CD14-positive monocyte (primary cell): ENCODE measurements around the gene FAM3A. TPM values are rescaled to one million over a fixed set of nuclear protein-coding genes. Genes with fewer than 3 reads are reported as not detected.
A peak's percentile ranks its signal among the peaks of the same experiment; 100 is the strongest.

ENCODE experiments used
- DNase-seq, 3 donors: peaks; one replicate each; pipeline ENCODE4 v3.0.0-alpha.2; 2011 to 2022
- H2AFZ ChIP-seq: 2 replicates; pipeline ENCODE4 v1.6.0; 2012; ENCODE audit warnings: mild to moderate bottlenecking, low read depth, low read length, inconsistent platforms; ENCODE audit not compliant: insufficient read depth, poor library complexity, severe bottlenecking
- H3K27ac ChIP-seq, 2 donors: 1 replicate in 1 of 2; 2 replicates in 1 of 2; pipeline ENCODE4 v1.5.1; 2012 to 2013; ENCODE audit warnings: low read length in 2 of 2, control low read depth in 1 of 2, inconsistent platforms in 1 of 2, low read depth in 1 of 2, mild to moderate bottlenecking in 1 of 2
- H3K27me3 ChIP-seq, 2 donors: one replicate each; pipeline versions ENCODE4 v1.6.0 to v1.6.1; 2011 to 2013; ENCODE audit warnings: low read length in 2 of 2; ENCODE audit not compliant: control insufficient read depth in 2 of 2, insufficient read depth in 2 of 2
- H3K36me3 ChIP-seq, 2 donors: replicated peaks in 1 of 2; 1 replicate in 1 of 2; 2 replicates in 1 of 2; pipeline versions ENCODE4 v1.5.1 to v1.6.1; 2012 to 2013; ENCODE audit warnings: low read length in 2 of 2, control low read depth in 1 of 2, inconsistent platforms in 1 of 2, mild to moderate bottlenecking in 1 of 2; ENCODE audit not compliant: insufficient read depth in 2 of 2, control insufficient read depth in 1 of 2
- H3K4me1 ChIP-seq, 2 donors: 1 replicate in 1 of 2; 2 replicates in 1 of 2; pipeline versions ENCODE4 v1.5.1 to v1.6.1; 2012 to 2013; ENCODE audit warnings: low read length in 2 of 2, control low read depth in 1 of 2, inconsistent platforms in 1 of 2, mild to moderate bottlenecking in 1 of 2, moderate library complexity in 1 of 2; ENCODE audit not compliant: insufficient read depth in 2 of 2, control insufficient read depth in 1 of 2
- H3K4me2 ChIP-seq: replicated peaks from 2 replicates; pipeline ENCODE3; 2012; ENCODE audit warnings: low read length, moderate library complexity, mild to moderate bottlenecking; ENCODE audit not compliant: poor library complexity, severe bottlenecking; ENCODE audit errors: extremely low read depth
- H3K4me3 ChIP-seq, 3 experiments: fragments of 200-600 bp in 1 of 3; sonication (generic) in 1 of 3; replicated peaks in 1 of 3; 1 replicate in 2 of 3; 2 replicates in 1 of 3; pipeline ENCODE4 v1.5.1; 2011 to 2013; ENCODE audit warnings: low read length in 3 of 3, mild to moderate bottlenecking in 3 of 3, control low read depth in 2 of 3, low read depth in 2 of 3, inconsistent platforms in 1 of 3, moderate library complexity in 1 of 3
- H3K79me2 ChIP-seq: 2 replicates; pipeline ENCODE4 v1.6.0; 2012; ENCODE audit warnings: mild to moderate bottlenecking, control low read depth, inconsistent platforms, low read length, moderate library complexity; ENCODE audit not compliant: insufficient read depth
- H3K9ac ChIP-seq: 2 replicates; pipeline ENCODE4 v1.6.0; 2017; ENCODE audit warnings: low read length, mild to moderate bottlenecking; ENCODE audit not compliant: insufficient read depth, poor library complexity, severe bottlenecking
- H3K9me3 ChIP-seq, 2 donors: replicated peaks in 1 of 2; 1 replicate in 1 of 2; 2 replicates in 1 of 2; pipeline versions ENCODE4 v1.5.1 to v1.6.1; 2012 to 2013; ENCODE audit warnings: low read length in 2 of 2, control low read depth in 1 of 2; ENCODE audit not compliant: control insufficient read depth in 1 of 2, insufficient read depth in 1 of 2
- H4K20me1 ChIP-seq: 2 replicates; pipeline ENCODE4 v1.6.0; 2012; ENCODE audit warnings: mild to moderate bottlenecking, low read length, control low read depth, moderate library complexity; ENCODE audit not compliant: insufficient read depth
- H3K27ac Mint-ChIP-seq, 7 donors: one replicate each; pipeline ENCODE4 v1.8.0; 2020; ENCODE audit warnings: mild to moderate bottlenecking in 7 of 7, mixed read lengths in 7 of 7, moderate library complexity in 6 of 7, inconsistent platforms in 2 of 7
- H3K27me3 Mint-ChIP-seq, 3 donors: one replicate each; pipeline ENCODE4 v1.8.0; 2021 to 2022; ENCODE audit warnings: low read depth in 3 of 3, mild to moderate bottlenecking in 3 of 3, mixed read lengths in 3 of 3, moderate library complexity in 3 of 3, inconsistent platforms in 1 of 3
- H3K36me3 Mint-ChIP-seq, 2 donors: one replicate each; pipeline ENCODE4 v1.8.0; 2020; ENCODE audit warnings: mixed read lengths in 2 of 2, inconsistent platforms in 1 of 2, mild to moderate bottlenecking in 1 of 2
- H3K4me1 Mint-ChIP-seq: one replicate; pipeline ENCODE4 v1.8.0; 2020; ENCODE audit warnings: mild to moderate bottlenecking, mixed read lengths
- H3K4me3 Mint-ChIP-seq, 2 donors: one replicate each; pipeline ENCODE4 v1.8.0; 2020; ENCODE audit warnings: mild to moderate bottlenecking in 2 of 2, mixed read lengths in 2 of 2, moderate library complexity in 1 of 2
- H3K9me3 Mint-ChIP-seq, 7 donors: one replicate each; pipeline ENCODE4 v1.8.0; 2020 to 2022; ENCODE audit warnings: mixed read lengths in 7 of 7, mild to moderate bottlenecking in 6 of 7, moderate library complexity in 6 of 7, inconsistent platforms in 2 of 7
- CTCF ChIP-seq: fragments of 200-600 bp; IDR thresholded peaks from one replicate; pipeline ENCODE4 v1.8.0; 2022; ENCODE audit warnings: antibody characterized with exemption, mild to moderate bottlenecking
- whole genome bisulfite sequencing: methylation state at CpG from one replicate; pipeline ENCODE4 v1.1.5; 2013; ENCODE audit warnings: missing lambda C conversion rate; ENCODE audit not compliant: insufficient coverage; 5-methylcytosine and 5-hydroxymethylcytosine counted together
- intact Hi-C, 2 donors: fragments of 100-400 bp; cut with micrococcal nuclease; formaldehyde crosslinking; loops; one replicate each; pipeline versions ENCODE4 v1.15.0 to v1.15.1; 2023
- polyA plus RNA-seq, 3 donors: library from polyadenylated mRNA; depleted of rRNA in 1 of 3; unstranded in 2 of 3; stranded (reverse) in 1 of 3; fragments of 300-500 nt in 2 of 3; fragments of >200 nt in 1 of 3; fragmentation: Illumina TruSeq in 2 of 3; gene quantifications; 1 replicate in 2 of 3; 2 replicates in 1 of 3; pipeline ENCODE4 v1.2.3, GENCODE V29; 2012 to 2021

Gene FAM3A
- polyA plus RNA-seq, 3 donors, result 14.5 to 26.5 (median 16.3) TPM

GRCh38 chrX:154549766-154550165, 33.7 kb upstream of the FAM3A start:
- Mint-ChIP-seq H3K36me3 (peaks cover 22 to 34% of the 10 kb centered on the region in 2 donors), H3K27me3 (peaks cover 0 to 11% (median 2%) of the 10 kb centered on the region in 3 donors), H3K4me1 (peaks cover 50% of the 10 kb centered on the region), H3K4me3 (no peak overlapping the region), H3K9me3 (peaks cover 0 to 21% (median 18%) of the 10 kb centered on the region in 7 donors), H3K27ac (peak overlapping the region in 1 of 7 donors; percentile 43)
- Histone ChIP-seq H3K4me2 (no peak overlapping the region), H4K20me1 (peaks cover 55% of the 10 kb centered on the region), H3K4me1 (peaks cover 42 to 48% of the 10 kb centered on the region in 2 donors), H3K4me3 (no peak overlapping the region), H3K9me3 (peaks cover 0 to 7% of the 10 kb centered on the region in 2 donors), H3K27ac (no peak overlapping the region), H2AFZ (no peak overlapping the region), H3K36me3 (peaks cover 13 to 20% of the 10 kb centered on the region in 2 donors), H3K79me2 (peaks cover 77% of the 10 kb centered on the region), H3K9ac (no peak overlapping the region), H3K27me3 (no peaks in the 10 kb centered on the region)
- no peak for DNase-seq
- intact Hi-C loops, result no loop called here
- no CpG with 5 or more reads among the region's 1 CpG for WGBS
- no peak for TF ChIP-seq CTCF

- H3K4me2 ChIP-seq, result peak overlapping the region; percentile 74
- H3K4me1 ChIP-seq, result peaks cover 60 to 66% of the 10 kb centered on the region in 2 donors
- H4K20me1 ChIP-seq, result peaks cover 39% of the 10 kb centered on the region
- peak overlapping the region; percentile 74 to 86 (median 77) for H3K4me3 ChIP-seq
- Mint-ChIP-seq H3K27me3 (peaks cover 0 to 10% (median 0%) of the 10 kb centered on the region in 3 donors), H3K4me1 (peaks cover 64% of the 10 kb centered on the region), H3K36me3 (peaks cover 16 to 19% of the 10 kb centered on the region in 2 donors), H3K27ac (peak overlapping the region; percentile 96 to 99 (median 98)), H3K4me3 (peak overlapping the region; percentile 86 to 94), H3K9me3 (peaks cover 0 to 23% (median 18%) of the 10 kb centered on the region in 7 donors)
- peak overlapping the region; percentile 88 to 96 for H3K27ac ChIP-seq
- 0% methylated on average over 3 of the region's 9 CpGs for WGBS
- no peak for DNase-seq
- H3K79me2 ChIP-seq, result peaks cover 64% of the 10 kb centered on the region
- intact Hi-C loops, result no loop called here
- H2AFZ ChIP-seq, result peak overlapping the region; percentile 79
- H3K9me3 ChIP-seq, result peaks cover 0 to 7% of the 10 kb centered on the region in 2 donors
- no peak for TF ChIP-seq CTCF
- H3K36me3 ChIP-seq, result peaks cover 0 to 2% of the 10 kb centered on the region in 2 donors
- peak overlapping the region; percentile 79 for H3K9ac ChIP-seq
- no peaks in the 10 kb centered on the region for H3K27me3 ChIP-seq
Measured at GRCh38 chrX:154548028-154548316, 31.9 kb upstream of the FAM3A start.
